Coronary artery (tissue), 2 donors: ENCODE results near the gene CLASP2.

ENCODE experiments used
- DNase-seq: peaks from one replicate; pipeline ENCODE4 v3.0.0-alpha.2; 2017; ENCODE audit warnings: low spot score
- H3K27ac ChIP-seq, 2 donors: fragments of 200-600 bp; sonication (generic); one replicate each; pipeline ENCODE4 v1.5.1; 2016 to 2019
- H3K4me3 ChIP-seq: fragments of 200-600 bp; sonication (generic); 2 replicates; pipeline ENCODE4 v1.5.1; 2016; ENCODE audit warnings: mild to moderate bottlenecking, moderate library complexity
- CTCF ChIP-seq: fragments of 200-600 bp; sonication (generic); IDR thresholded peaks from one replicate; pipeline ENCODE4 v1.5.1; 2019; ENCODE audit warnings: antibody characterized with exemption

Gene CLASP2

GRCh38 chr3:33575311-33575710, 142.7 kb downstream of the CLASP2 start:
- no peak for DNase-seq
- no peak overlapping the region for H3K27ac ChIP-seq
- no peak overlapping the region for H3K4me3 ChIP-seq
- TF ChIP-seq CTCF = no peak

GRCh38 chr3:33557829-33558228, 160.2 kb downstream of the CLASP2 start:
- no peak overlapping the region for H3K4me3 ChIP-seq
- TF ChIP-seq CTCF = no peak
- DNase-seq = no peak
- H3K27ac ChIP-seq = no peak overlapping the region

- H3K4me3 ChIP-seq = no peak overlapping the region
- no peak overlapping the region for H3K27ac ChIP-seq
- TF ChIP-seq CTCF = no peak
- no peak for DNase-seq
These were observed 160.8 kb downstream of the CLASP2 start for GRCh38 chr3:33557279-33557678.

- Histone ChIP-seq H3K27ac (no peak overlapping the region), H3K4me3 (no peak overlapping the region)
- no peak for DNase-seq
- no peak for TF ChIP-seq CTCF
These were observed 171.0 kb downstream of the CLASP2 start for GRCh38 chr3:33547101-33547500.

GRCh38 chr3:33544126-33544525, 173.9 kb downstream of the CLASP2 start:
- Histone ChIP-seq H3K4me3 (no peak overlapping the region), H3K27ac (no peak overlapping the region)
- no peak for TF ChIP-seq CTCF
- no peak for DNase-seq

- DNase-seq = no peak
- H3K27ac ChIP-seq = no peak overlapping the region
- no peak overlapping the region for H3K4me3 ChIP-seq
- TF ChIP-seq CTCF = no peak
These were observed 174.5 kb downstream of the CLASP2 start for GRCh38 chr3:33543601-33544000.

GRCh38 chr3:33541918-33542317, 176.1 kb downstream of the CLASP2 start:
- Histone ChIP-seq H3K27ac (no peak overlapping the region), H3K4me3 (no peak overlapping the region)
- no peak for TF ChIP-seq CTCF
- DNase-seq = no peak
